ENCODE measurements around the gene SLC44A5. TPM values are rescaled to one million over a fixed set of nuclear protein-coding genes. Genes with fewer than 3 reads are reported as not detected.
"Not testable (repeated sequence)": the region's sequence is repeated elsewhere in the genome, so short reads cannot be mapped to it uniquely, and the experiment has no call there.

The SLC44A5 gene
- total and polyA plus RNA-seq, 4 donors, result 13.1 to 37.7 (median 32.8) TPM

DNA sequence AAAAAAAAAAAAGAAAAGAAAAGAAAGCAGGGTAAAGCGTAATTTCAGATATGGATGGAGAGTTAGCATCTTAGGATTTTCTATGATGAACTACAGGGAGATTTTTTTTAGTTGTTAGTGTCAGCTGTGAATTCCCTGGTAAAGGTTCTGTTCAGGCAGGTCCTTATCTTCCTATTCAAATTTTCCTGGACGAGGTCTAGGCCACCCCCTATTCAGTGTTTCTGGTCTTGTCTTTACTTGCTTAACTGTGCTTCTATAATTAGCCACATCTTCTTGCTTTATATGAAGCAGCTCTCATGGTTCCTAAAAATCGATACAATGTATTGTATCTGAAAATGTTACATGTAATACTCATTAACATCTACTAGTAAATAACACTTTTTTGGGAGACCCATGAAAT is 318.9 kb downstream of the SLC44A5 start:
- no peak for DNase-seq (ENCODE audit: low read depth in 4 of 6, low spot score in 6 of 6)
- no peaks in the 10 kb centered on the region for H3K27me3 ChIP-seq (ENCODE audit: control insufficient read depth, insufficient read depth, low read length)
- no peaks in the 10 kb centered on the region for H3K36me3 ChIP-seq (ENCODE audit: control insufficient read depth, insufficient read depth, low read length)
- no peak overlapping the region for H3K27ac ChIP-seq (ENCODE audit: low read depth, low read length)
- no peak overlapping the region for H3K4me3 ChIP-seq (ENCODE audit: low read depth, low read length)
- no peaks in the 10 kb centered on the region for H3K4me1 ChIP-seq (ENCODE audit: control insufficient read depth, insufficient read depth, low read length)
- H3K9me3 ChIP-seq (ENCODE audit: control insufficient read depth, insufficient read depth, low read length), result no peaks in the 10 kb centered on the region
- WGBS (ENCODE audit: insufficient coverage), result 92% methylated on average over 2 of the region's 3 CpGs

DNA sequence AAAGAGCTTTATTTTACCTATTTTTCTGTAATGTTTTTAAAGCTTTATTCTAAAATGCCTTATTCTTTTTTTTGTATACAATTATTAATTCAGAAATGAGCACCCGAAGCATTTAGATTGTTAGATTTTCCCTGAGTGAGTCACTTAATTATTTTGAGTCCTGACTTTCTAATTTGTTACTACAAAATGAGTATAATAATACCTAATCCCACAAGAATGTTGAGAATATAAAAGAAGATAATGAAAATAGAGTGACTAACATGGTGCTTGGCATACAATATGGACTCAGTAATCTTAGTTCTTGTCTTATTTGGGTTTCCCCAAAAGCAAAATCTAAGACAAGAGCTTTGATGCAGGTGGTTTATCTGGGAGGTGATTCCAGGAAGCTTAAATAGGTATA is 334.5 kb downstream of the SLC44A5 start:
- H3K27ac ChIP-seq (ENCODE audit: low read depth, low read length), result no peak overlapping the region
- WGBS (ENCODE audit: insufficient coverage), result no CpG with 5 or more reads among the region's 1 CpG
- no peak overlapping the region for H3K4me3 ChIP-seq (ENCODE audit: low read depth, low read length)
- H3K4me1 ChIP-seq (ENCODE audit: control insufficient read depth, insufficient read depth, low read length), result no peaks in the 10 kb centered on the region
- H3K9me3 ChIP-seq (ENCODE audit: control insufficient read depth, insufficient read depth, low read length), result peaks cover 2% of the 10 kb centered on the region
- no peaks in the 10 kb centered on the region for H3K27me3 ChIP-seq (ENCODE audit: control insufficient read depth, insufficient read depth, low read length)
- DNase-seq (ENCODE audit: low read depth in 4 of 6, low spot score in 6 of 6), result peak in 1 of 6 donors; percentile 22
- no peaks in the 10 kb centered on the region for H3K36me3 ChIP-seq (ENCODE audit: control insufficient read depth, insufficient read depth, low read length)

DNA sequence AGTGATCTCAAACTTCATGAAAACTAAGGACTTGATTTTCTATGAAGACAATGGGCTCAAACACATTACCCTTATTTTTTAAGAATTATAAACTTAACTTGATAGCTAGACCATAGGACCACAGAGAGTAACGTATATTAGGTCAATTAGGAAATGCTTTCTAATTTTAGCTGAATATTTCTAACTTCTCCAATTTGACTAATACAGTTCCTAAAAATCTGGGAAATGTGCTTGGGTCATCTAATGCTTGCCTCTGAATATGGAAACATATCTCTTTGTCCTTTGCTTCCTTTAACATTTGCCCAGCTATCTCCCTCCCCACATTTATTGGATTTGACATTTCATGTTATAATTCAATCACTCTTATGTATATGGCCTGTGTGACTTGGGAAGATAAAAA is 335.3 kb downstream of the SLC44A5 start:
- Histone ChIP-seq H3K27ac (ENCODE audit: low read depth, low read length) (no peak overlapping the region), H3K4me3 (ENCODE audit: low read depth, low read length) (no peak overlapping the region), H3K4me1 (ENCODE audit: control insufficient read depth, insufficient read depth, low read length) (no peaks in the 10 kb centered on the region), H3K27me3 (ENCODE audit: control insufficient read depth, insufficient read depth, low read length) (no peaks in the 10 kb centered on the region), H3K9me3 (ENCODE audit: control insufficient read depth, insufficient read depth, low read length) (no peaks in the 10 kb centered on the region), H3K36me3 (ENCODE audit: control insufficient read depth, insufficient read depth, low read length) (no peaks in the 10 kb centered on the region)
- DNase-seq (ENCODE audit: low read depth in 4 of 6, low spot score in 6 of 6), result no peak
- WGBS (ENCODE audit: insufficient coverage), result no CpG with 5 or more reads among the region's 1 CpG

DNA sequence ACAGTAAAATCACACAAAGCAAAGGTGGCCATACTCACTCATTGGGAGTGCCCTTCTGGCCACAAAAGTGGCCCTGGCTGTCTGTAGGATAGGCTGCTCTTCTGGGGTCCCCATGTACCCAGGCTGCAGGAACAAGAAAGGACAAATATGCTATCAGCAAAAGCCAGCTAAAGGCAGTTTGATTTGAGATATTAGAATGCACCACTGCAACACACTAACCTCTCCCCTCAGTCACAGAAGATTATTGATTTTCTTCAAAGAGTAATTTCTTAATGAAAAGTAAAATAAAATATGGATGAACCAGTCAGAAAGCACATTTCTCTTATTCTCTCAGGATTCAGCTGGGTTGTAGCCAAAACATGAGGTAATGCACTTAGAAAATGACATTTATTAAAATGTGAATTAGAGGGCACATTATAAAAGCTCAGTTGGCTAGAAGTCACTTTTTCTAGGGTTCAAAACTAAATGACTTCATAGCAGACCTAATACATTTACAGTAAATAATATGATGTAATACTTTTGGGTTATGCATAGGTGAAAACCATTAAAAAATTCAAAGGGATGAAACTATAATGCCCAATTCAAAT is 335.9 kb downstream of the SLC44A5 start:
- H3K27me3 ChIP-seq (ENCODE audit: control insufficient read depth, insufficient read depth, low read length), result no peaks in the 10 kb centered on the region
- H3K27ac ChIP-seq (ENCODE audit: low read depth, low read length), result no peak overlapping the region
- no peaks in the 10 kb centered on the region for H3K9me3 ChIP-seq (ENCODE audit: control insufficient read depth, insufficient read depth, low read length)
- DNase-seq (ENCODE audit: low read depth in 4 of 6, low spot score in 6 of 6), result peak in 1 of 6 donors; percentile 49
- no peak overlapping the region for H3K4me3 ChIP-seq (ENCODE audit: low read depth, low read length)
- H3K36me3 ChIP-seq (ENCODE audit: control insufficient read depth, insufficient read depth, low read length), result no peaks in the 10 kb centered on the region
- no peaks in the 10 kb centered on the region for H3K4me1 ChIP-seq (ENCODE audit: control insufficient read depth, insufficient read depth, low read length)

DNA sequence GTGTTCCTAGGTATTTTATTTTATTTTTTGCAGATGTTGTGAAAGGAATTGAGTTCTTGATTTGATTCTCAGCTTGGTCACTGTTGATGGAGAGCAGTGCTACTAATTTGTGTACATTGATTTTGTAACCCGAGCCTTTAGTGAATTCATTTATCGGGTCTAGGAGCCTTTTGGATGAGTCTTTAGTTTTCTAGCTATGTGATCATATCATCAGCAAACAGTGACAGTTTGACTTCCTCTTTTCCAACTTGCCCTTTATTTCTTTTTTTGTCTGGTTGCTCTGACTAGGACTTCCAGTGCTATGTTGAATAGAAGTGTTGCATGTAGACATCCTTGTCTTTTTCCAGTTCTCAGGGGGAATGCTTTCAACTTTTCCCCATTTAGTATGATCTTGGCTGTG is 337.8 kb downstream of the SLC44A5 start:
- no peaks in the 10 kb centered on the region for H3K36me3 ChIP-seq (ENCODE audit: control insufficient read depth, insufficient read depth, low read length)
- H3K27me3 ChIP-seq (ENCODE audit: control insufficient read depth, insufficient read depth, low read length), result no peaks in the 10 kb centered on the region
- H3K27ac ChIP-seq (ENCODE audit: low read depth, low read length), result no peak overlapping the region
- 100% methylated on average over 1 of the region's 2 CpGs for WGBS (ENCODE audit: insufficient coverage)
- H3K9me3 ChIP-seq (ENCODE audit: control insufficient read depth, insufficient read depth, low read length), result no peaks in the 10 kb centered on the region
- H3K4me1 ChIP-seq (ENCODE audit: control insufficient read depth, insufficient read depth, low read length), result no peaks in the 10 kb centered on the region
- H3K4me3 ChIP-seq (ENCODE audit: low read depth, low read length), result no peak overlapping the region
- no peak for DNase-seq (ENCODE audit: low read depth in 4 of 6, low spot score in 6 of 6)

DNA sequence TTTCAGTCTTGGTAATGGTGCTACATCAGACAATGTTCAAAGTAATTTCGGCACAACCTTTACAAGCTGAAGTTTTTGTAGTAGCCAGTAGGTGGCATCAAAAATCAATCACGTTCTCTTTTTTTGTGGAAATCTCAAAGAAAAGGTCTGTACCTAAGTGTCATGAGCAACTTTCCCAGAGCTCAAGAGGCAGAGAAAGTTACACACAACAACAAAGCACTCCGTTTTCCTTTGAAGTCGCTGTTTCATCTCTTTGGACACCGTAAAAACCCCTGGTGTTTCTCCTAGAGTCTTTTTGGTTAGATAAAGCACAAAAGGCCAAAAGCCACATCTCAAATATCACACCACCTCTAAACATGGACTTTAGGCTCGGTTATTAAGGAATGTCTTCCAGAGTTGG is 345.1 kb downstream of the SLC44A5 start:
- no peaks in the 10 kb centered on the region for H3K27me3 ChIP-seq (ENCODE audit: control insufficient read depth, insufficient read depth, low read length)
- no peaks in the 10 kb centered on the region for H3K4me1 ChIP-seq (ENCODE audit: control insufficient read depth, insufficient read depth, low read length)
- no peaks in the 10 kb centered on the region for H3K9me3 ChIP-seq (ENCODE audit: control insufficient read depth, insufficient read depth, low read length)
- WGBS (ENCODE audit: insufficient coverage), result 0% methylated on average over 4 of the region's 6 CpGs
- H3K36me3 ChIP-seq (ENCODE audit: control insufficient read depth, insufficient read depth, low read length), result no peaks in the 10 kb centered on the region
- no peak overlapping the region for H3K4me3 ChIP-seq (ENCODE audit: low read depth, low read length)
- peak in 5 of 6 donors; percentile 35 to 91 (median 59) for DNase-seq (ENCODE audit: low read depth in 4 of 6, low spot score in 6 of 6)
- no peak overlapping the region for H3K27ac ChIP-seq (ENCODE audit: low read depth, low read length)

DNA sequence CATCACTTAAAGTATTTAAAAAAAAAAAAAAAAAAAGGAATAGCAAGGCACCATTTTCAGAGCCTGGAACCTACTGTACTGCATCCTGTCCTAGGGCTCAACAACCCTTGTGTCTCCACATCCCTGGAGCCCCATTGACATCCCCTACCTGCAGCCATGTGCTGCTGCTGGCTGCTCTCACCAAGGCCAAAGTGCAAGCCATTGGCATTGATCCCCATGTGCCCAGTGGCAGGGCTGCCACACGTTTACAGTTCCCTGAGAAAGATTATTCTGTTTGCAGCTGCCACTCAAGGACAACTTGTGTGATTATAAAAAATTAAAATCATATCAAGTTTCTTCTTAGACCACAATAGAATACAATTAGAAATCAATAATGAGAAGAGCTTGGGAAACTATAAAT is 346.8 kb downstream of the SLC44A5 start:
- H3K9me3 ChIP-seq (ENCODE audit: control insufficient read depth, insufficient read depth, low read length), result no peaks in the 10 kb centered on the region
- no peak overlapping the region for H3K4me3 ChIP-seq (ENCODE audit: low read depth, low read length)
- no peak overlapping the region for H3K27ac ChIP-seq (ENCODE audit: low read depth, low read length)
- no peaks in the 10 kb centered on the region for H3K36me3 ChIP-seq (ENCODE audit: control insufficient read depth, insufficient read depth, low read length)
- H3K27me3 ChIP-seq (ENCODE audit: control insufficient read depth, insufficient read depth, low read length), result no peaks in the 10 kb centered on the region
- no peak for DNase-seq (ENCODE audit: low read depth in 4 of 6, low spot score in 6 of 6)
- no CpG with 5 or more reads among the region's 1 CpG for WGBS (ENCODE audit: insufficient coverage)
- H3K4me1 ChIP-seq (ENCODE audit: control insufficient read depth, insufficient read depth, low read length), result no peaks in the 10 kb centered on the region

DNA sequence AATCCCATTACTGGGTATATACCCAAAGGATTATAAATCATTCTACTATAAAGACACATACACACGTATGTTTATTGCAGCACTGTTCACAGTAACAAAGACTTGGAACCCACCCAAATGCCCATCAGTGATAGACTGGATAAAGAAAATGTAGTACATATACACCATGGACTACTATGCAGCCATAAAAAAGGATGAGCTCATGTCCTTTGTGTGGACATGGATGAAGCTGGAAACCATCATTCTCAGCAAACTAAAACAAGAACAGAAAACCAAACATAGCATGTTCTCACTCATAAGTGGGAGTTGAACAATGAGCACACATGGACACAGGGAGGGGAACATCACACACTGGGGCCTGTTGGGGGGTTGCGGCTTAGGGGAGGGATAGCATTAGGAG is 347.3 kb downstream of the SLC44A5 start:
- not testable (repeated sequence) for H3K4me3 ChIP-seq (ENCODE audit: low read depth, low read length); DNase-seq (ENCODE audit: low read depth in 4 of 6, low spot score in 6 of 6); H3K4me1 ChIP-seq (ENCODE audit: control insufficient read depth, insufficient read depth, low read length); H3K27ac ChIP-seq (ENCODE audit: low read depth, low read length); H3K9me3 ChIP-seq (ENCODE audit: control insufficient read depth, insufficient read depth, low read length); H3K36me3 ChIP-seq (ENCODE audit: control insufficient read depth, insufficient read depth, low read length); H3K27me3 ChIP-seq (ENCODE audit: control insufficient read depth, insufficient read depth, low read length)
- WGBS (ENCODE audit: insufficient coverage), result 100% methylated on average over 1 of the region's 2 CpGs

DNA sequence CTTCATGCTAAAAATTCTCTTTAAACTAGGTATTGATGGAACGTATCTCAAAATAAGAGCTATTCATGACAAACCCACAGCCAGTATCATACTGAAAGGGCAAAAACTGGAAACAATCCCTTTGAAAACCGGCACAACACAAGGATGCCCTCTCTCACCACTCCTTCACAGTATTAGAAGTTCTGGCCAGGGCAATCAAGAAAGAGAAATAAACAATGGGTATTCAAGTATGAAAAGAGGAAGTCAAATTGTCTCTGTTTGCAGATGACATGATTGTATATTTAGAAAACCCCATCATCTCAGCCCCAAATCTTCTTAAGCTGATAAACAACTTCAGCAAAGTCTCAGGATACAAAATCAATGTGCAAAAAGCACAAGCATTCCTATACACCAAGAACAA is 349.0 kb downstream of the SLC44A5 start:
- H3K27ac ChIP-seq (ENCODE audit: low read depth, low read length); H3K4me1 ChIP-seq (ENCODE audit: control insufficient read depth, insufficient read depth, low read length); DNase-seq (ENCODE audit: low read depth in 4 of 6, low spot score in 6 of 6); H3K4me3 ChIP-seq (ENCODE audit: low read depth, low read length); H3K9me3 ChIP-seq (ENCODE audit: control insufficient read depth, insufficient read depth, low read length); H3K36me3 ChIP-seq (ENCODE audit: control insufficient read depth, insufficient read depth, low read length); H3K27me3 ChIP-seq (ENCODE audit: control insufficient read depth, insufficient read depth, low read length): not testable (repeated sequence)
- 100% methylated on average over 1 of the region's 2 CpGs for WGBS (ENCODE audit: insufficient coverage)

DNA sequence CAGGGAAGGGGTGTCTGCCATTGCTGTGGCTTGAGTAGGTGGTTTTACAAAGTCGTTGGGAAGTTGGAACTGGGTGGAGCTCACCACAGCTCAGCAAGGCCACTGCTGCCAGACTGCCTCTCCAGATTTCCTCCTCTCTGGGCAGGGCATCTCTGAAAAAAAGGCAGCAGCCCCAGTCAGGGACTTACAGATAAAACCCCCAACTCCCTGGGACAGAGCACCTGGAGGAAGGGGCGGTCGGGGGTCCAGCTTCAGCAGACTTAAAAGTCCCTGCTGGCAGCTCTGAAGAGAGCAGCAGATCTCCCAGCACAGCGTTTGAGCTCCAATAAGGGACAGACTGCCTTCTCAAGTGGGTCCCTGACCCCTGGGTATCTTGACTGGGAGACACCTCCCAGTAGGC is 352.6 kb downstream of the SLC44A5 start:
- Histone ChIP-seq H3K9me3 (ENCODE audit: control insufficient read depth, insufficient read depth, low read length) (no peaks in the 10 kb centered on the region), H3K27ac (ENCODE audit: low read depth, low read length) (no peak overlapping the region), H3K4me1 (ENCODE audit: control insufficient read depth, insufficient read depth, low read length) (no peaks in the 10 kb centered on the region), H3K27me3 (ENCODE audit: control insufficient read depth, insufficient read depth, low read length) (no peaks in the 10 kb centered on the region), H3K4me3 (ENCODE audit: low read depth, low read length) (no peak overlapping the region), H3K36me3 (ENCODE audit: control insufficient read depth, insufficient read depth, low read length) (no peaks in the 10 kb centered on the region)
- 91% methylated on average over 4 of the region's 4 CpGs for WGBS (ENCODE audit: insufficient coverage)
- DNase-seq (ENCODE audit: low read depth in 4 of 6, low spot score in 6 of 6), result no peak
